GM10847 (cell line): ENCODE data around the gene DNAL1.

ENCODE experiments used
- POLR2A ChIP-seq: IDR thresholded peaks from 2 replicates; pipeline ENCODE4 v1.6.1; 2011; ENCODE audit not compliant: insufficient read length; ENCODE audit errors: extremely low read depth

DNAL1 gene

GRCh38 chr14:73751157-73751691 lies 106.4 kb downstream of the DNAL1 start:
- TF ChIP-seq POLR2A: no peak

GRCh38 chr14:73752297-73752992 lies 107.7 kb downstream of the DNAL1 start:
- no peak for TF ChIP-seq POLR2A
